Transverse colon (tissue), 4 donors: ENCODE results near the gene EXTL1. TPM values are rescaled to one million over a fixed set of nuclear protein-coding genes. Genes with fewer than 3 reads are reported as not detected.

ENCODE experiments used
- DNase-seq: peaks from one replicate; pipeline ENCODE4 v3.0.0-alpha.2; 2019
- H3K27ac ChIP-seq, 4 donors: fragments of 200-600 bp; sonication (generic); 2 replicates each; pipeline ENCODE4 v1.5.1; 2016 to 2018; ENCODE audit warnings: inconsistent platforms in 4 of 4
- H3K27me3 ChIP-seq: fragments of 200-600 bp; sonication (generic); 2 replicates; pipeline ENCODE4 v1.5.1; 2017; ENCODE audit warnings: inconsistent platforms
- H3K36me3 ChIP-seq, 4 donors: fragments of 200-600 bp; sonication (generic); 2 replicates each; pipeline ENCODE4 v1.5.1; 2017 to 2019; ENCODE audit warnings: inconsistent platforms in 4 of 4
- H3K4me1 ChIP-seq, 4 donors: fragments of 200-600 bp; sonication (generic); 2 replicates each; pipeline ENCODE4 v1.5.1; 2017 to 2020; ENCODE audit warnings: inconsistent platforms in 4 of 4
- H3K4me3 ChIP-seq, 4 donors: fragments of 200-600 bp; sonication (generic); 1 replicate in 1 of 4; 2 replicates in 3 of 4; pipeline versions ENCODE4 v1.5.1 to v1.6.1; 2017 to 2019; ENCODE audit warnings: inconsistent platforms in 4 of 4
- H3K9me3 ChIP-seq, 2 donors: fragments of 200-600 bp; sonication (generic); 2 replicates each; pipeline ENCODE4 v1.5.1; 2017 to 2019; ENCODE audit warnings: inconsistent platforms in 2 of 2
- CTCF ChIP-seq, 5 experiments: fragments of 200-600 bp in 3 of 5; fragments of 450-650 bp in 2 of 5; sonication (generic) in 3 of 5; IDR thresholded peaks; 1 replicate in 2 of 5; 2 replicates in 3 of 5; pipeline ENCODE4 v1.5.1; 2016 to 2017; ENCODE audit warnings: antibody characterized with exemption in 5 of 5, inconsistent platforms in 3 of 5, mild to moderate bottlenecking in 2 of 5, moderate library complexity in 1 of 5
- EP300 ChIP-seq: sonication (generic); formaldehyde crosslinking; IDR thresholded peaks from one replicate; pipeline ENCODE4 v1.6.1; 2017; ENCODE audit warnings: antibody characterized with exemption, low read depth
- POLR2A ChIP-seq: fragments of 450-650 bp; IDR thresholded peaks from one replicate; pipeline ENCODE4 v1.6.1; 2016; ENCODE audit warnings: antibody characterized with exemption, mild to moderate bottlenecking, moderate library complexity
- POLR2AphosphoS5 ChIP-seq, 3 donors: sonication (generic); formaldehyde crosslinking; IDR thresholded peaks; one replicate each; pipeline ENCODE4 v1.6.1; 2016; ENCODE audit warnings: antibody characterized with exemption in 3 of 3
- WGBS, 2 donors: methylation state at CpG; one replicate each; pipeline ENCODE4 v1.1.5; 2018; ENCODE audit warnings: low coverage in 1 of 2; 5-methylcytosine and 5-hydroxymethylcytosine counted together
- in situ Hi-C, 4 donors: fragments of 200-750 bp; cut with MboI; loops; one replicate each; pipeline versions ENCODE4 v1.15.0 to v1.15.1; 2017; ENCODE audit warnings: low sequenced_read_pairs in 3 of 4, low pct_ligation_motif_present in 1 of 4, low pct_unique_long_range_greater_than_20kb in 1 of 4
- intact Hi-C: fragments of 100-400 bp; cut with DNase I; formaldehyde crosslinking; loops from one replicate; pipeline ENCODE4 v1.15.1; 2023; ENCODE audit warnings: low total_unique reads
- total RNA-seq, 4 donors: library from RNA; depleted of rRNA; stranded (reverse); fragments of >200 nt; gene quantifications; one replicate each; pipeline ENCODE4 v1.1.0, GENCODE V29; 2016

The EXTL1 gene
- total RNA-seq, 4 donors from 2014 or later = 0.16 to 0.41 TPM; not detected in 2

DNA sequence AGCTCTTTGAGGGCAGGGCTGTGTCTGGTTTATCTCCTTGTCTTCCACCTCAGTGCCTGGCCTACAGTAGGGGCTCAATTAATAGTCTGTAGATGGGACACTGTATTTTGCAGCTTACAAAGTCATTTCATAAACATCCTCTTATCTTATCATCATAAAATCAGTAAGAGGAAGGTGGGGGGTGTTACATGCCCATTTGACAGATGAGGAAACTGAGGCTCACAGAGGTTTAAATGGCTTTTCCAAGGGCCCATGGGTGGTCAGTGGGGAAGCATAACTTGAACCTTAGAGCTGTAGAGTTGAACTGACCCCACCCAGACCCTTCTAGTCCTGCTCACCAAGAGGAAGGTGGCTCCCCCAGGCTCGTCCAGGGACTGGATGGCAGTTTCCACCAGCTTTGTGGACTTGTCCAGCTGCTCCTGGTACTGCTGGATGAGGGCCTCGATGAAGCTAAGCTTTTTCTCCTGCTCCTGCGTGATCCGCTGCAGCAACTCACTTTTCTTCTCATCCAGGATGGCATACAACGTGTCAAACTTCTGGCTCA is 36.5 kb downstream of the EXTL1 start:
- H3K27me3 ChIP-seq = peaks cover 3% of the 10 kb centered on the region
- H3K27ac ChIP-seq = no peak overlapping the region
- intact Hi-C loops = no loop called here
- WGBS, 2 donors = 79 to 93% methylated on average over 2 to 5 of the region's 5 CpGs
- in situ Hi-C loops = no loop called here
- H3K9me3 ChIP-seq = no peaks in the 10 kb centered on the region
- no peak overlapping the region for H3K4me3 ChIP-seq
- no peak for DNase-seq
- no peak for TF ChIP-seq POLR2AphosphoS5 (IDR thresholded peaks at IDR 0.05)
- TF ChIP-seq POLR2A = no peak
- TF ChIP-seq EP300 = no peak
- TF ChIP-seq CTCF (IDR thresholded peaks at IDR 0.05) = no peak
- no peaks in the 10 kb centered on the region for H3K36me3 ChIP-seq
- no peaks in the 10 kb centered on the region for H3K4me1 ChIP-seq

GRCh38 chr1:26059906-26060305 is 38.3 kb downstream of the EXTL1 start:
- Histone ChIP-seq H3K36me3 (no peaks in the 10 kb centered on the region), H3K9me3 (no peaks in the 10 kb centered on the region), H3K4me3 (no peak overlapping the region), H3K27me3 (no peaks in the 10 kb centered on the region), H3K27ac (no peak overlapping the region), H3K4me1 (no peaks in the 10 kb centered on the region)
- intact Hi-C loops (no loop called here), in situ Hi-C loops (no loop called here)
- TF ChIP-seq POLR2A = no peak
- no peak for TF ChIP-seq POLR2AphosphoS5 (IDR thresholded peaks at IDR 0.05)
- TF ChIP-seq CTCF (IDR thresholded peaks at IDR 0.05) = no peak
- no peak for TF ChIP-seq EP300
- 79% methylated on average over 7 of the region's 7 CpGs; no CpG with 5 or more reads in 1 of the 2 donors for WGBS, 2 donors
- DNase-seq = no peak

GRCh38 chr1:26060832-26061574 is 39.4 kb downstream of the EXTL1 start:
- TF ChIP-seq CTCF (IDR thresholded peaks at IDR 0.05) (no peak), POLR2AphosphoS5 (IDR thresholded peaks at IDR 0.05) (no peak), EP300 (no peak), POLR2A (no peak)
- DNase-seq = no peak
- no peaks in the 10 kb centered on the region for H3K9me3 ChIP-seq
- H3K4me1 ChIP-seq = no peaks in the 10 kb centered on the region
- 75% methylated on average over 12 of the region's 12 CpGs; no CpG with 5 or more reads in 1 of the 2 donors for WGBS, 2 donors
- no peaks in the 10 kb centered on the region for H3K36me3 ChIP-seq
- intact Hi-C loops = no loop called here
- no peak overlapping the region for H3K4me3 ChIP-seq
- no peaks in the 10 kb centered on the region for H3K27me3 ChIP-seq
- H3K27ac ChIP-seq = no peak overlapping the region
- in situ Hi-C loops = no loop called here

GRCh38 chr1:26064553-26064952 is 43.0 kb downstream of the EXTL1 start:
- in situ Hi-C loops = no loop called here
- 74 to 83% methylated on average over 1 to 3 of the region's 3 CpGs for WGBS, 2 donors
- TF ChIP-seq POLR2A (no peak), EP300 (no peak), CTCF (IDR thresholded peaks at IDR 0.05) (no peak), POLR2AphosphoS5 (IDR thresholded peaks at IDR 0.05) (no peak)
- DNase-seq = no peak
- Histone ChIP-seq H3K36me3 (no peaks in the 10 kb centered on the region), H3K27ac (no peak overlapping the region), H3K4me3 (no peak overlapping the region), H3K9me3 (no peaks in the 10 kb centered on the region), H3K27me3 (peaks cover 6% of the 10 kb centered on the region), H3K4me1 (no peaks in the 10 kb centered on the region)
- intact Hi-C loops = no loop called here
